Measurements from ENCODE around the gene LENG9.
"Not testable (repeated sequence)": the region's sequence is repeated elsewhere in the genome, so short reads cannot be mapped to it uniquely, and the experiment has no call there.

Gene LENG9

GRCh38 chr19:54477650-54478049, 14.1 kb upstream of the LENG9 start:
- DNase-seq, result no peak

- DNase-seq, result no peak
These were observed 12.1 kb upstream of the LENG9 start for GRCh38 chr19:54475706-54476105.

- DNase-seq, result no peak
These were observed 10.4 kb upstream of the LENG9 start for GRCh38 chr19:54473892-54474372.

- no peak for DNase-seq
These were observed 9.7 kb upstream of the LENG9 start, which contains the start of gene CDC42EP5 for GRCh38 chr19:54473071-54473891. CDC42EP5 (minus strand) TSS chr19:54473296; CDS start chr19:54465547, 7,749 bp downstream.

GRCh38 chr19:54470991-54471782, 7.6 kb upstream of the LENG9 start:
- DNase-seq, result no peak

DNA sequence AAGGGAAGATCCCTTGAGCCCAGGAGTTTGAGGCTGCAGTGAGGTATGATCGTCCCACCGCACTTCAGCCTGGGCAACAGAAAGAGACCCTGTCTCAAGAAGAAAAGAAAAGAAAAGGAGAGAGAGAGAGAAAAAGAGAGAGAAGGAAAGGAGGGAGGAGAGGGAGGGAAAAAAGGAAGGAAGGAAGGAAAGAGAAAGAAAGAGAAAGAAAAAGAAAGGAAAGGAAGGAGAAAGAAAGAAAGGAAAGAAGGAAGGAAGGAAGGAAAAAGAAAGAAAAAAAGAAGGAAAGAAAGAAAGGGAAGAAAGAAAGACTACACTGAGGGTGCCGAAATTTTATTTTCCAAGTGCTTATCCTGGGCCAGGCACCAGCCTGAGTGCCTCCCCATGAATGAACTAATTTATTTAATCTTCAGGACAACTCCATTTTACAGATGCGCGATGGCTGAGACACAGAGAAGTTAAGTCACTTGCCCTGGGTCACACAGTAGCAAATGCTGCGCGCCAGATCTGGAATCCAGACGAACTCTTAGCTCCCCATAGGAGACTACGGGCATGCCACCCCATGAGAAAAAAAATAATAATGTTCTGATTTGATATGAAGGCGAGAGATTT, 6.8 kb upstream of the LENG9 start:
- no peak for DNase-seq

GRCh38 chr19:54469496-54469934, 5.9 kb upstream of the LENG9 start:
- DNase-seq, result no peak

DNA sequence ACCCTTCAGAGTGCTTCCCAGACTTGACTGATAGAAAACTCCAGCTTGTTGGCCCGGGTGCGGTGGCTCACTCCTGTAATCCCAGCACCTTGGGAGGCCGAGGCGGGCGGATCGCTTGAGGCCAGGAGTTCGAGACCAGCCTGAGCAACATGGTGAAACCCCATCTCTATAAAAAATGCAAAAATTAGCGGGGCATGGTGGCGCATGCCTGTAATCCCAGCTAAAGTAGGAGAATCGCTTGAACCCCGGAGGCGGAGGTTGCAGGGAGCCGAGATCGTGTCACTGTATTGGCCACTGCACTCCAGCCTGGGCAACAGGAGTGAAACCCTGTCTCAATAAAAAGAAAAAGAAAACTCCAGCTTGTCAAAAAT, 2.5 kb upstream of the LENG9 start:
- DNase-seq, result not testable (repeated sequence)

DNA sequence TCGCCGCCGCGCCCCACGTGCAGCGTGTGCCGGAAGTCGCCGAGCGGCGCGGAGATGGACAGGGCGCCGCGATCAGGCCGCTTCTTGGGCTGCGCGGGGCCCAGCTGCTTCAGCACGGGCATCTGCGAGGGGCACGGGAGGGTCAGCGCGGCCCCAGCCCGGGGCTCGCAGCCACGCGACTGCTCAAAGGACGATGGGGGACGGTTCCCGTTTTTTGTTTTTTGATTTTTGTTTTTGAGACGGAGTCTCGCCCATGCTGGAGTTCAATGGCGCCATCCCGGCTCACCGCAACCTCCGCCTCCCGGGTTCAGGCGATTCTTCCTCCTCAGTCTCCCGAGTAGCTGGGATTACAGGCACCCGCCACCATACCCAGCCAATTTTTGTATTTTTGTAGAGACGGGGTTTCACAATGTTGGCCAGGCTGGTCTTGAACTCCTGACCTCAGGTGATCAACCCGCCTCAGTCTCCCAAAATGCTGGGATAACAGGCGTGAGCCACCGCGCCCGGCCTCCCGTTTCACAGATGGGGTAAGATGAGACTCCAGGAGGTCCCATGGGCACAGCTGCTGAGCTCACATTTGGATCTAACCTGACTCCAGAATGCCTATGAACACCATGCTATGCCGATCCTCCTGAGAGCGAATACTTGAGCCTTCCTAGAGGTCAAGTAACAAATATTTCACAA, 2.0 kb upstream of the LENG9 start:
- no peak for DNase-seq

GRCh38 chr19:54464630-54465425, 1.2 kb upstream of the LENG9 start:
- peak; percentile 58 for DNase-seq

- peak; percentile 95 for DNase-seq
These were observed 559 bp upstream of the LENG9 start for GRCh38 chr19:54464044-54464629.

DNA sequence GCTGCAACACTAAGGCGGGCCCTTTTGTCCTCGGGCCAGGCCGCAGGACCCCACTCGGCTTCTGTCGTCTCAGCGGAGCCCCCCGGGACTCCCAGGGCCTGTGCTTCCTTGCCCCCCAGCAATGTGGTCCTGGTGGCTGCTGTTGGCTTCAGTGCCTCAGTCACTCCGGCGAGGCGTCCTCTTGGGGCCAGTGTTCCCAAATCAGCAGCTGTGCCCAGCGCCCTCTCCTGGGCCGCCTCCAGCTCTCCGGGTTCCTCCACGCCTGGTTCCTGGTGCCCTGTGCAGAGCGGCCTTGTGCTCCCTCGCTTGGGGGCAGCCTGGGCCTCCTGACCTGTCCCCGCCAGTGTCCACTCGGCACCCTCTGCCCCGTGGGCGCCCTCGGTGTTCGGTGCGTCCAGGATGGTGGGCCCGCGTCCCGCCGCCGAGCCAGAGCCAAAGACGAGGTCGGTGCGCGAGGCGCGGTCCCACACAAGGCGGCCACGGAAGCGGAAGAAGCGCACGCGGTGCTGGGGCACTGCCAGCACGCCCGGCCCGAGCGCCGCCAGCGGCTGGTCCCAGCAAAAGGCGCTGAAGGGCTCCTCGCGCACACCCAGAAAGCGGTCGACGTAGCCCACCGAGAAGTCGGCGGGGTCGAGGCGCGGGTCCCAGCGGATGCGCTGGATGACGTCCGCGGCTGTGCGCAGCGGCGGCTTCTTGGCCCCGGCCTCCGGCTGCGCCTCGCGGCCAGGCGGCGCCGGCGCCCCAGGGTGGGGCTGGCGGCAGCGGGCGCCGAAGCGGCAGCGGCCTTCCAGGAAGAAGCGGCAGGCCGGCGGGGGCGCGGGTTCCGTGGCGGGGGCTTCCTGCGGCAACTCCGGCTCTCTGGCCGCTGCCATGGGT, 685 bp downstream of the LENG9 start:
- DNase-seq, result no peak

DNA sequence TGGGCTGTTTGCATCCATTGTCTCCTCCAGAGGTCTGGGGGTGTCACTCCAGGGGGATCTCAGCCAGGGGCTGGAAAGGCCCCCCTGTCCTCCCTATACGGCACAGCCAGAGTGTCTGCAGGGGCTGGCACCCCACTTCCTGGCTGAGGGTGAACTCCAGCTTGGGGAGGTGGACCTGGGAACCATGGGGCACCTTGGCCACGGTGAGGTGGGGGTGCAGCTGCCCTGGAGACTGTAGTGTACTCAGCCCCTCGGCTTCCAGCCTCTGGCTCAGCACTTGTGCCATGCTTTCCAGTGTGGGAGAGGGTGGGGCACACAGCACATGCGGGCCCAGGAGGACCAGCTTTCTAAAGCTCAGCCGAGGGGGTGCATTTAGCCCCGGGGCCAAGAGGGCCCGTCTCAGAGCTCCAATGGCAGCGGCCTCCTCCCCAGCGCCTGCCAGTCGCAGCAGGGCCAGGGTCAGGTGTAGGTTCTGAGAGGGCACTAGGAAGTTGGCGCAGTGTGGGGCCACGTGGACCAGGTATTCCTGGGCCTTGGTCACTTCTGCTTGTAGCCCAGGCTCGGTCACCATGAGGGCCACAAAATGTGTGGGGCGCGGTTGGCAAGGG, 1.4 kb downstream of the LENG9 start:
- DNase-seq, result no peak

- DNase-seq, result no peak
These were observed 2.0 kb downstream of the LENG9 start for GRCh38 chr19:54461613-54462012.

DNA sequence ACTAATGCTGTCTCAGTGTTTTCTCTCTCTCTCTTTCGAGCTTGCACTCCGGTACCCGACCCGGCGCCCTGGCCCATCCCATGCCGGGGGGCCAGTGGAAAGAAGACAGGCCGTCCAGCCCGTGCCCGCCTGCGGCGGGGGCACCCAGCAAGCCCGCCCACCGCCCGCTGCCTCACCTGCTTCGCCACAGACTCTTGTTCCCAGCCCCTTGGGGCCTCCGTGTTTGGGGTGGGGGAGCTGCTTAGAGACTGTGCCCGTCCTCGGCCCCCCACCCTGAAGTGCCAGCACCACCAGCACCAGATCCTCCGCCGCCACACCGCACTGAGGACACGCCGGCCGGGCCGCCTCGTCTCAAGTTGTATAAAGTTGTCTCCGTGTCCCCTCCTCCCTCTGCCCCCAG, 2.4 kb downstream of the LENG9 start:
- DNase-seq, result no peak

DNA sequence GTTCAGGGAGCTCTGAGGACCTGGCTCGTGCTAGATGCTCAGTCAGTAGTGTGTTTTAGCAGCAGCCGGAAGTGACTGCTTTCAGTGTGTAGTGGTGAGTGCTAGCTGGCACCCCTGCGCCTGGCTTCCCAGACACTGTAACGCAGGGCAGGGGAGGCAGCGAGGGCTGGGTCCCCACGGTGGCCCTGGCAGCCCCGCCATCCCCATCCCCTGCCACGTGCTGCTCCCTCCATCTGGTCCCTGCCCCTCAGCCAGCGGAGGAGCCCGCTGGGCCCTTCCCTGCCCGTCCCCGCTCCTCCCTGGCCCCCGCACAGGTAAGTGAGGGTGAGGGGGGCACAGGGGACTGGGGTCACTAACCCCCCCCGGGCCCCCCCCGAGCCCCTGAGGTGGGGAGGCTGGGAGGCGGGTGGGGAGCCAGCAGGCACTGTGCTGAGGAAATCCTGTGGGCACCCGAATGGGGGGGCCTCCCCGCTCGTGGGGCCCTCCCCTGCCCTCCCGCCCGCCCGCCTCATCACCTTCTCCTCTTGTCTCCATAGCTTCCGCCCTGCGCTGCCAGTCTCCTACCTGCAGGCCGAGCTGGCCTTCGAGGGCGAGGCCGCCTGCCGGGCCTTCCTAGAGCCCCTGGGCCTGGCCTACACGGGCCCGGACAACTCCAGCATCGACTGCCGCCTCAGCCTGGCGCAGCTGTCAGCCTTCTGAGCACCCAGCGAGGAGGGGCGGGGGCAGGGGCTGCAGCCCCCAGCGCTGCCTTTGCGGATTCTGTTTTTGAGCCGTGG, 3.2 kb downstream of the LENG9 start:
- no peak for DNase-seq

GRCh38 chr19:54459282-54460229, 4.0 kb downstream of the LENG9 start:
- DNase-seq, result no peak

GRCh38 chr19:54458648-54459281, 4.8 kb downstream of the LENG9 start:
- no peak for DNase-seq

Measured in NCI-H1436 (cell line).